Ovary (tissue), 9 donors: ENCODE data around the gene MYOM1. TPM values are rescaled to one million over a fixed set of nuclear protein-coding genes. Genes with fewer than 3 reads are reported as not detected.

Source experiments
- DNase-seq, 5 donors: peaks; one replicate each; pipeline ENCODE4 v3.0.0-alpha.2; 2019 to 2020
- H3K27ac ChIP-seq, 2 donors: fragments of 200-600 bp; one replicate each; pipeline versions ENCODE4 v1.5.1 to v1.8.0; 2019 to 2022
- H3K27me3 ChIP-seq: fragments of 200-600 bp; one replicate; pipeline ENCODE4 v1.8.0; 2022
- H3K36me3 ChIP-seq: fragments of 200-600 bp; sonication (generic); one replicate; pipeline ENCODE4 v1.5.1; 2019
- H3K4me1 ChIP-seq: one replicate; pipeline ENCODE4 v1.8.1; 2013; ENCODE audit warnings: mild to moderate bottlenecking, moderate library complexity; ENCODE audit not compliant: insufficient read depth
- H3K4me3 ChIP-seq: fragments of 200-600 bp; sonication (generic); one replicate; pipeline ENCODE4 v1.5.1; 2017
- H3K9me3 ChIP-seq, 2 donors: fragments of 200-600 bp in 1 of 2; sonication (generic) in 1 of 2; one replicate each; pipeline versions ENCODE4 v1.5.1 to v1.8.1; 2013 to 2019; ENCODE audit warnings: mild to moderate bottlenecking in 1 of 2, moderate library complexity in 1 of 2
- EP300 ChIP-seq: sonication (generic); formaldehyde crosslinking; IDR thresholded peaks from one replicate; pipeline ENCODE4 v1.6.1; 2017; ENCODE audit warnings: antibody characterized with exemption
- POLR2A ChIP-seq: fragments of 450-650 bp; IDR thresholded peaks from one replicate; pipeline ENCODE4 v1.6.1; 2017; ENCODE audit warnings: antibody characterized with exemption, mild to moderate bottlenecking, moderate library complexity
- WGBS, 3 donors: extraction: QIAGEN DNeasy Blood & Tissue Kit in 1 of 3; methylation state at CpG; one replicate each; pipeline versions ENCODE4 v1.1.5 to v1.1.7; 2013 to 2017; 5-methylcytosine and 5-hydroxymethylcytosine counted together
- intact Hi-C, 4 donors: fragments of 100-400 bp; cut with DNase I; formaldehyde crosslinking; loops; one replicate each; pipeline versions ENCODE4 v1.11.0 to v1.15.1; 2022 to 2023
- polyA plus RNA-seq, 2 donors: library from polyadenylated mRNA; stranded (reverse); fragments of 200-250 nt in 1 of 2; fragments of 350-450 nt in 1 of 2; fragmentation: Illumina TruSeq in 1 of 2; extraction: RNeasy Lipid Tissue Mini Kit (QIAGEN cat#74804) in 1 of 2; gene quantifications; one replicate each; pipeline ENCODE4 v1.2.3, GENCODE V29; 2013 to 2014
- total RNA-seq, 7 donors: library from RNA; depleted of rRNA in 2 of 7; stranded (reverse); fragments of >200 nt in 2 of 7; fragmentation: NEBNext Ultra II Directional in 3 of 7; extraction: Animal tissue kit (Norgen Biotek cat#: 25700) in 3 of 7; gene quantifications; one replicate each; pipeline versions ENCODE4 v1.1.0 to v1.2.4, GENCODE V29; 2016 to 2023
- TF ChIP-seq, protein P1 (sequence below), 3 donors: fragments of 450-650 bp in 2 of 3; fragments of 200-600 bp in 1 of 3; IDR thresholded peaks; one replicate each; pipeline versions ENCODE4 v1.5.1 to v1.8.0; 2016 to 2022; ENCODE audit warnings: antibody characterized with exemption in 3 of 3, mild to moderate bottlenecking in 1 of 3
- donor health status: DM: no; HTN: no; CAD: no; lungs with moderate emphysema.
- donor health status: DM: no; HTN: no; CAD: no.
- donor health status: Bipolar disorder and iron deficiency.
- donor health status: DM: yes; HTN: yes; CAD: no.
- donor health status: DM: no; HTN: no; CAD: no.
- donor health status: DM: yes; HTN: yes; CAD: no.

The MYOM1 gene
- total and polyA plus RNA-seq, 9 donors: 0.69 to 21.0 (median 3.6) TPM

DNA sequence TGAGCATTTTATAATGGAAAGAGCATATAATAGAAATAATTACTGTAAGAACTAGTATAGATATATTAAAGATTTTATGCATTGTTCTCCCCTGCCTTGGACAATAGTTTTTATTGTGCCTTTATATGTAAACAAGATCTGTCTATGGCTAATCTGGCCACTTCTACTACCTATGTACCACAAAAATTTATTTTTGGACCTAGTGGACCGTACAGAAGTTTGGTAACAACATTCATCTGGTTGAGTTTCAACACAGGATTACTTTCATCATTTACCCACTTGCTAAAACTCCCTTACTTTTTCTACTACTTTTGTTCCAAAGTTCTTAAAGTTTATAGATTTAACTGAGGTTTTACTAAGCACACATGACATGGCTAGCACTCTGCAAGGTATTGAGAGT is 13.2 kb upstream of the MYOM1 start:
- DNase-seq: no peak
- 91 to 94% (median 92%) methylated on average over 1 of the region's 1 CpG for WGBS, 3 donors
- Histone ChIP-seq H3K4me1 (no peaks in the 10 kb centered on the region), H3K4me3 (no peak overlapping the region), H3K27ac (no peak overlapping the region), H3K9me3 (no peaks in the 10 kb centered on the region), H3K36me3 (no peaks in the 10 kb centered on the region), H3K27me3 (no peaks in the 10 kb centered on the region)
- TF ChIP-seq POLR2A: no peak
- no peak for TF ChIP-seq EP300
- TF ChIP-seq, protein P1, sequence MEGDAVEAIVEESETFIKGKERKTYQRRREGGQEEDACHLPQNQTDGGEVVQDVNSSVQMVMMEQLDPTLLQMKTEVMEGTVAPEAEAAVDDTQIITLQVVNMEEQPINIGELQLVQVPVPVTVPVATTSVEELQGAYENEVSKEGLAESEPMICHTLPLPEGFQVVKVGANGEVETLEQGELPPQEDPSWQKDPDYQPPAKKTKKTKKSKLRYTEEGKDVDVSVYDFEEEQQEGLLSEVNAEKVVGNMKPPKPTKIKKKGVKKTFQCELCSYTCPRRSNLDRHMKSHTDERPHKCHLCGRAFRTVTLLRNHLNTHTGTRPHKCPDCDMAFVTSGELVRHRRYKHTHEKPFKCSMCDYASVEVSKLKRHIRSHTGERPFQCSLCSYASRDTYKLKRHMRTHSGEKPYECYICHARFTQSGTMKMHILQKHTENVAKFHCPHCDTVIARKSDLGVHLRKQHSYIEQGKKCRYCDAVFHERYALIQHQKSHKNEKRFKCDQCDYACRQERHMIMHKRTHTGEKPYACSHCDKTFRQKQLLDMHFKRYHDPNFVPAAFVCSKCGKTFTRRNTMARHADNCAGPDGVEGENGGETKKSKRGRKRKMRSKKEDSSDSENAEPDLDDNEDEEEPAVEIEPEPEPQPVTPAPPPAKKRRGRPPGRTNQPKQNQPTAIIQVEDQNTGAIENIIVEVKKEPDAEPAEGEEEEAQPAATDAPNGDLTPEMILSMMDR (IDR thresholded peaks at IDR 0.05): no peak
- intact Hi-C loops: loop anchor here in 1 of 4 donors (10.0 kb wide), 1 partner anchor 148 kb away; no protein-coding TSS in a partner anchor

DNA sequence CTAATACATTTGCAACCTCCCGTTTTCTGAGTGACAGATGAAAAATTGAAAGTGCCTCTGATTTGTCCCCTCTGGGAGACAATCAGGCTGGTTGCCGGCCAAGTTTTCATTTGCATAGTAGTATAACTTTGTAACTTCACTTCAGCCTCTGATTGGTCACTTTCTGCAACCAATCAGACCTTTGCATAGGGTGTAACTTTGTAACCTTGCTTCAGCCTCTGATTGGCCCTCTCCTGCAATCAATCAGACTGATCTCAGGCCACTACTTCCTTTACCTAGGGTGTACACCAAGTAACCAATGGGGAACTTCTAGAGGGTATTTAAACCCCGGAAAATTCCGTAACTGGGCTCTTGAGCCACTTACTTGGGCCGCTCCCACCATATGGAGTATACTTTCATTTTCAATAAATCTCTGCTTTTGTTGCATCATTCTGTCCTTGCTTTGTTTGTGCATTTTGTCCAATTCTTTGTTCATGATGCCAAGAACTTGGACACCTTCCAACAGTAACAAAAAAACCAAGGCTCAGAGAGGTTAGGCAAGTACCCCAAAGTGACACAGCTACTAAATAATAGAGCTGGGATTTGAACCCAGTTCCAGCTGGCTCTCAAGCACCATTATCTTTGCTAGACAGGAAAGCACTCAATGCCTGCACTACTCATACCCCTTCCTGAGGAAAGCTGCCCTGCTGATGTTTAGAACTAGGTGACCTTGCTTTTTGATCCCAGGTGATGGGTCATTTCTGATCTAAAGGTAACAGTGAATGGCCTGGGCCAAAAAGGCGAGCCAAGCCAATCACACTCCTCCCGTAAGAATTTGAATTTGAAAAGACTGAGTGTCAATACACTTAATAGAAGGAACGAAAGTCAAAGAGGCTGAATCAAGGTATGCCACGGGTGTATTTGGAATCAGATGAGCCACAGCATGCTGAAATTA is 10.9 kb upstream of the MYOM1 start:
- intact Hi-C loops: loop anchor here in 1 of 4 donors (10.0 kb wide), 1 partner anchor 146 kb away; no protein-coding TSS in a partner anchor
- no peaks in the 10 kb centered on the region for H3K9me3 ChIP-seq
- H3K4me3 ChIP-seq: no peak overlapping the region
- no peak for DNase-seq
- no peak overlapping the region for H3K27ac ChIP-seq
- 89 to 92% (median 91%) methylated on average over 9 of the region's 9 CpGs for WGBS, 3 donors
- H3K4me1 ChIP-seq: no peaks in the 10 kb centered on the region
- TF ChIP-seq POLR2A (no peak), EP300 (no peak)
- TF ChIP-seq, protein P1 (IDR thresholded peaks at IDR 0.05): no peak
- no peaks in the 10 kb centered on the region for H3K27me3 ChIP-seq
- no peaks in the 10 kb centered on the region for H3K36me3 ChIP-seq

GRCh38 chr18:3226048-3226447 is 6.3 kb upstream of the MYOM1 start:
- Histone ChIP-seq H3K36me3 (no peaks in the 10 kb centered on the region), H3K4me1 (no peaks in the 10 kb centered on the region), H3K9me3 (no peaks in the 10 kb centered on the region), H3K27me3 (no peaks in the 10 kb centered on the region), H3K4me3 (no peak overlapping the region), H3K27ac (no peak overlapping the region)
- TF ChIP-seq POLR2A: no peak
- no peak for TF ChIP-seq EP300
- TF ChIP-seq, protein P1 (IDR thresholded peaks at IDR 0.05): no peak
- intact Hi-C loops: loop anchor here in 1 of 4 donors (10.0 kb wide), 1 partner anchor 71 kb away; no protein-coding TSS in a partner anchor
- WGBS, 3 donors: 94 to 96% (median 95%) methylated on average over 6 of the region's 6 CpGs
- no peak for DNase-seq

GRCh38 chr18:3225588-3225987 is 5.8 kb upstream of the MYOM1 start:
- H3K4me3 ChIP-seq: no peak overlapping the region
- H3K27me3 ChIP-seq: no peaks in the 10 kb centered on the region
- no peak for DNase-seq
- no peaks in the 10 kb centered on the region for H3K9me3 ChIP-seq
- no peak for TF ChIP-seq EP300
- TF ChIP-seq, protein P1 (IDR thresholded peaks at IDR 0.05): no peak
- TF ChIP-seq POLR2A: no peak
- WGBS, 3 donors: 91 to 97% (median 92%) methylated on average over 3 of the region's 3 CpGs
- no peaks in the 10 kb centered on the region for H3K36me3 ChIP-seq
- H3K27ac ChIP-seq: no peak overlapping the region
- intact Hi-C loops: loop anchor here in 1 of 4 donors (10.0 kb wide), 1 partner anchor 71 kb away; no protein-coding TSS in a partner anchor
- H3K4me1 ChIP-seq: no peaks in the 10 kb centered on the region
